ENCODE data around the gene NDUFS8. TPM values are rescaled to one million over a fixed set of nuclear protein-coding genes. Genes with fewer than 3 reads are reported as not detected.

NDUFS8 gene
- total RNA-seq, 2 experiments from 2014 or later = 109 to 126 TPM

- Mint-ChIP-seq H3K27me3 (no peaks in the 10 kb centered on the region), H3K4me3 (no peak within 1 kb of the TSS), H3K9me3 (no peaks in the 10 kb centered on the region), H3K4me1 (peaks cover 13% of the 10 kb centered on the region), H3K36me3 (no peaks in the 10 kb centered on the region), H3K27ac (no peak within 1 kb of the TSS)
- no peak for DNase-seq
These were observed 20.1 kb upstream of the NDUFS8 start, which contains the start of gene ALDH3B1 for GRCh38 chr11:68010090-68011041. Gene ALDH3B1 (plus strand): TSS chr11:68010327. CDS start chr11:68015298, 4,971 bp downstream.

- Mint-ChIP-seq H3K27ac (no peak overlapping the region), H3K4me3 (no peak overlapping the region), H3K4me1 (peaks cover 13% of the 10 kb centered on the region), H3K27me3 (no peaks in the 10 kb centered on the region), H3K9me3 (no peaks in the 10 kb centered on the region), H3K36me3 (no peaks in the 10 kb centered on the region)
- no peak for DNase-seq
These were observed 19.2 kb upstream of the NDUFS8 start for GRCh38 chr11:68011051-68011943.

GRCh38 chr11:68012044-68012842 is 18.2 kb upstream of the NDUFS8 start:
- H3K27ac Mint-ChIP-seq = no peak overlapping the region
- no peaks in the 10 kb centered on the region for H3K36me3 Mint-ChIP-seq
- no peaks in the 10 kb centered on the region for H3K27me3 Mint-ChIP-seq
- no peaks in the 10 kb centered on the region for H3K9me3 Mint-ChIP-seq
- H3K4me3 Mint-ChIP-seq = no peak overlapping the region
- H3K4me1 Mint-ChIP-seq = peaks cover 13% of the 10 kb centered on the region
- DNase-seq = no peak

- Mint-ChIP-seq H3K27ac (no peak overlapping the region), H3K4me1 (peaks cover 13% of the 10 kb centered on the region), H3K9me3 (no peaks in the 10 kb centered on the region), H3K4me3 (no peak overlapping the region), H3K36me3 (no peaks in the 10 kb centered on the region), H3K27me3 (no peaks in the 10 kb centered on the region)
- DNase-seq = no peak
These were observed 17.5 kb upstream of the NDUFS8 start for GRCh38 chr11:68012843-68013610.

GRCh38 chr11:68013611-68014156 is 16.8 kb upstream of the NDUFS8 start:
- Mint-ChIP-seq H3K36me3 (no peaks in the 10 kb centered on the region), H3K9me3 (no peaks in the 10 kb centered on the region), H3K27me3 (no peaks in the 10 kb centered on the region), H3K27ac (no peak overlapping the region), H3K4me1 (peaks cover 13% of the 10 kb centered on the region), H3K4me3 (no peak overlapping the region)
- DNase-seq = no peak

GRCh38 chr11:68014157-68014946 is 16.1 kb upstream of the NDUFS8 start:
- Mint-ChIP-seq H3K9me3 (no peaks in the 10 kb centered on the region), H3K4me3 (no peak overlapping the region), H3K4me1 (peaks cover 6% of the 10 kb centered on the region), H3K27ac (no peak overlapping the region), H3K27me3 (no peaks in the 10 kb centered on the region), H3K36me3 (no peaks in the 10 kb centered on the region)
- DNase-seq = no peak

- H3K4me3 Mint-ChIP-seq = no peak overlapping the region
- no peak for DNase-seq
- H3K27ac Mint-ChIP-seq = no peak overlapping the region
- H3K36me3 Mint-ChIP-seq = no peaks in the 10 kb centered on the region
- H3K27me3 Mint-ChIP-seq = no peaks in the 10 kb centered on the region
- no peaks in the 10 kb centered on the region for H3K9me3 Mint-ChIP-seq
- peaks cover under 1% of the 10 kb centered on the region for H3K4me1 Mint-ChIP-seq
These were observed 15.5 kb upstream of the NDUFS8 start for GRCh38 chr11:68014947-68015447.

- H3K4me1 Mint-ChIP-seq = no peaks in the 10 kb centered on the region
- H3K9me3 Mint-ChIP-seq = no peaks in the 10 kb centered on the region
- no peaks in the 10 kb centered on the region for H3K27me3 Mint-ChIP-seq
- DNase-seq = no peak
- H3K4me3 Mint-ChIP-seq = no peak overlapping the region
- H3K27ac Mint-ChIP-seq = no peak overlapping the region
- H3K36me3 Mint-ChIP-seq = no peaks in the 10 kb centered on the region
These were observed 15.0 kb upstream of the NDUFS8 start for GRCh38 chr11:68015467-68015866.

- no peak for DNase-seq
- Mint-ChIP-seq H3K27ac (no peak overlapping the region), H3K4me3 (no peak overlapping the region), H3K27me3 (no peaks in the 10 kb centered on the region), H3K4me1 (no peaks in the 10 kb centered on the region), H3K36me3 (no peaks in the 10 kb centered on the region), H3K9me3 (no peaks in the 10 kb centered on the region)
These were observed 14.1 kb upstream of the NDUFS8 start for GRCh38 chr11:68016161-68016903.

- Mint-ChIP-seq H3K36me3 (no peaks in the 10 kb centered on the region), H3K4me3 (no peak overlapping the region), H3K4me1 (no peaks in the 10 kb centered on the region), H3K27ac (no peak overlapping the region), H3K9me3 (no peaks in the 10 kb centered on the region), H3K27me3 (no peaks in the 10 kb centered on the region)
- DNase-seq = no peak
These were observed 13.3 kb upstream of the NDUFS8 start for GRCh38 chr11:68016904-68017817.

- no peaks in the 10 kb centered on the region for H3K4me1 Mint-ChIP-seq
- no peaks in the 10 kb centered on the region for H3K27me3 Mint-ChIP-seq
- no peaks in the 10 kb centered on the region for H3K9me3 Mint-ChIP-seq
- H3K4me3 Mint-ChIP-seq = no peak overlapping the region
- DNase-seq = no peak
- no peak overlapping the region for H3K27ac Mint-ChIP-seq
- H3K36me3 Mint-ChIP-seq = no peaks in the 10 kb centered on the region
These were observed 12.3 kb upstream of the NDUFS8 start for GRCh38 chr11:68017980-68018729.

All from activated naive CD8-positive, alpha-beta T cell treated with anti-CD3 and anti-CD28 coated beads for 36 hours (primary cell).